WERI-Rb-1 (cell line): ENCODE data around the gene SF3B1.
"Not testable (repeated sequence)": the region's sequence is repeated elsewhere in the genome, so short reads cannot be mapped to it uniquely, and the experiment has no call there.

Experiments used
- DNase-seq: peaks from one replicate; pipeline ENCODE4 v3.0.0-alpha.2; 2020
- H3K27ac ChIP-seq: fragments of 250-450 bp; sonication (Bioruptor Pico); 2 replicates; pipeline ENCODE4 v1.5.1; 2020; ENCODE audit warnings: mild to moderate bottlenecking, moderate library complexity
- H3K27me3 ChIP-seq: fragments of 250-450 bp; sonication (Bioruptor Pico); 2 replicates; pipeline ENCODE4 v1.5.1; 2021; ENCODE audit warnings: mild to moderate bottlenecking, low read depth, moderate library complexity; ENCODE audit not compliant: insufficient read depth, severe bottlenecking
- H3K36me3 ChIP-seq: fragments of 250-450 bp; sonication (Bioruptor Pico); 2 replicates; pipeline ENCODE4 v1.5.1; 2020; ENCODE audit warnings: mild to moderate bottlenecking, moderate library complexity
- H3K4me3 ChIP-seq: 2 replicates; pipeline ENCODE4 v1.5.1; 2011; ENCODE audit warnings: low read depth, mild to moderate bottlenecking, control low read depth, low read length
- H3K9me3 ChIP-seq: fragments of 250-450 bp; sonication (Bioruptor Pico); 2 replicates; pipeline ENCODE4 v1.5.1; 2021; ENCODE audit warnings: mild to moderate bottlenecking, moderate library complexity; ENCODE audit not compliant: severe bottlenecking
- TF ChIP-seq, protein P1 (sequence below): IDR thresholded peaks from 2 replicates; pipeline ENCODE4 v1.5.1; 2011; ENCODE audit warnings: low read depth, mild to moderate bottlenecking, control low read depth, inconsistent platforms, low read length

Gene SF3B1

DNA sequence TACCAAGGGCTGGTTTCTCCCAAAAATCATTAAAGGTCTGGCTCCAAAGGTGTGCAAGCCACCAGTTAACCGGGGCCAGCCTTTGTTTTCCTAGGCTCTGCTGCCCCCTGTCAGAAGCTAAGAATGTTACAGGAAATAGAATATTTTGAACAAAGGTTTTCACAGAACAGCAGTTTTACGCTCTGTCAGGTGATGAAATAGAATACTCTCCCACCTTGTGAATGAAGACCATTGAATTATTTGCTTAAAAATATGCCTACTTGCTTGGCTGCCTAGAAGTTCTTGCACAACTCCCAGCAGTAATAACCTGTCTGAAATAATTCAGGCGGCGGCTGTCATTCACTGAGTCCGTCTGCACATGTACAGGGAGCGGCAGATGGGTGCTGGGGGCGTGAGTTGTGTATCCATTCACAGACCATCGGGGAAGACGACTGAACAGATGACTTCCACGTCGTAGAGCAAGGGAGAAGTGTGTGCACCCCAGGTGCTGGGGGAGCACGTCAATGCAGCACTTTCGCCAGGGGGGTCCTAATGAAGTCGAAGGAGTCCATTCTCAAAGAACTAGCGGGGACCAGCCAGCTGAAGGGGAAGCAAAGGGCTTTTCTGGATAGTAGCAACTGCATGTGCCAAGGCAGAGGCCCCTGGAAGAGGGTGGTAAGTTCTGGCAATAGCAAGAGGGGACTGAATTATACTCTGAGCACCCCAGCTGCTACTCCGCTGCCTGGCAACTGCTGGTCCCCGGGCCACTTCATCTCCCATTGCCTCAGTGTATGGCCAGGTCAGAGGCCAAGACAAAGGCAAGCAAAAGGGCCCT lies 56.1 kb downstream of the SF3B1 start:
- no peak overlapping the region for H3K27ac ChIP-seq
- H3K4me3 ChIP-seq = peak overlapping the region; percentile 50
- DNase-seq = peak; percentile 50
- TF ChIP-seq, protein P1, sequence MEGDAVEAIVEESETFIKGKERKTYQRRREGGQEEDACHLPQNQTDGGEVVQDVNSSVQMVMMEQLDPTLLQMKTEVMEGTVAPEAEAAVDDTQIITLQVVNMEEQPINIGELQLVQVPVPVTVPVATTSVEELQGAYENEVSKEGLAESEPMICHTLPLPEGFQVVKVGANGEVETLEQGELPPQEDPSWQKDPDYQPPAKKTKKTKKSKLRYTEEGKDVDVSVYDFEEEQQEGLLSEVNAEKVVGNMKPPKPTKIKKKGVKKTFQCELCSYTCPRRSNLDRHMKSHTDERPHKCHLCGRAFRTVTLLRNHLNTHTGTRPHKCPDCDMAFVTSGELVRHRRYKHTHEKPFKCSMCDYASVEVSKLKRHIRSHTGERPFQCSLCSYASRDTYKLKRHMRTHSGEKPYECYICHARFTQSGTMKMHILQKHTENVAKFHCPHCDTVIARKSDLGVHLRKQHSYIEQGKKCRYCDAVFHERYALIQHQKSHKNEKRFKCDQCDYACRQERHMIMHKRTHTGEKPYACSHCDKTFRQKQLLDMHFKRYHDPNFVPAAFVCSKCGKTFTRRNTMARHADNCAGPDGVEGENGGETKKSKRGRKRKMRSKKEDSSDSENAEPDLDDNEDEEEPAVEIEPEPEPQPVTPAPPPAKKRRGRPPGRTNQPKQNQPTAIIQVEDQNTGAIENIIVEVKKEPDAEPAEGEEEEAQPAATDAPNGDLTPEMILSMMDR = peak; percentile 46; the same call in 1 of the 2 replicates
- no peaks in the 10 kb centered on the region for H3K36me3 ChIP-seq
- H3K27me3 ChIP-seq = no peaks in the 10 kb centered on the region
- no peaks in the 10 kb centered on the region for H3K9me3 ChIP-seq

DNA sequence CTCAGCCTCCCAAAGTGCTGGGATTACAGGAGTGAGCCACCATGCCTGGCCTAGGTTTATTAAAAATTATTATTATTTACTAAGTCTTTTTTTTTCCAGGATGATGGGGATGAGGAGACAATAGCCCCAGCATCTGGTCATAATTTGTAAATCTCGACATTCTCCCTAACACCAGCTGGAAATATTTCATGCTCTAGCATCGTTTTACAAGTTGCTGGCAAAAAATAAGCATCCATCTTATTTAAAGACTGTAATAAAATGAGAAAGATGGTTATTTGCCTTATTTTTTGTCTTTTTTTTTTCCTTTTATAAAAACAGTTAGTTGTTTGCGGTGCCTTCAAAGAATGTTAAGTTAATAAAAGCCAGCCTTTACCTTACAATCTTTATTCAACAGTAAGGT lies 56.7 kb downstream of the SF3B1 start:
- no peak for DNase-seq
- H3K27me3 ChIP-seq = no peaks in the 10 kb centered on the region
- no peaks in the 10 kb centered on the region for H3K36me3 ChIP-seq
- H3K27ac ChIP-seq = no peak overlapping the region
- H3K4me3 ChIP-seq = no peak overlapping the region
- H3K9me3 ChIP-seq = no peaks in the 10 kb centered on the region
- TF ChIP-seq, protein P1 = no peak

DNA sequence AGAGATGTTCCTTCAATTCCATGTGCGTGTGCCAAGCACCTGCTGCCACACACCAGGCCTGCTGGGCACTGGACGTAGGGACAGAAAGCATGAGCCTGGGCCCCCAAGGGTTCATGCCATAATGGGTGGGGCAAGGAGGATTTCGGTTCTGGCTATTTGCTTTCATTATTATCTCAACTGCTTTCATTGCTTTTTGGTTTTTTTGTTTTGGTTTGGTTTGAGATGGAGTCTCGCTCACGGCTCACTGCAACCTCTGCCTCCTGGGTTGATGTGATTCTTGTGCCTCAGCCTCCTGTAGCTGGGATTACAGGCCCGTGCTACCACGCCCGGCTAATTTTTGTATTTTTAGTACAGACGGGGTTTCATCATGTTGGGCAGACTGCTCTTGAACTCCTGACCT lies 57.2 kb downstream of the SF3B1 start:
- no peak overlapping the region for H3K4me3 ChIP-seq
- H3K9me3 ChIP-seq = no peaks in the 10 kb centered on the region
- TF ChIP-seq, protein P1 = no peak
- H3K27ac ChIP-seq = no peak overlapping the region
- no peaks in the 10 kb centered on the region for H3K36me3 ChIP-seq
- H3K27me3 ChIP-seq = no peaks in the 10 kb centered on the region
- DNase-seq = no peak

DNA sequence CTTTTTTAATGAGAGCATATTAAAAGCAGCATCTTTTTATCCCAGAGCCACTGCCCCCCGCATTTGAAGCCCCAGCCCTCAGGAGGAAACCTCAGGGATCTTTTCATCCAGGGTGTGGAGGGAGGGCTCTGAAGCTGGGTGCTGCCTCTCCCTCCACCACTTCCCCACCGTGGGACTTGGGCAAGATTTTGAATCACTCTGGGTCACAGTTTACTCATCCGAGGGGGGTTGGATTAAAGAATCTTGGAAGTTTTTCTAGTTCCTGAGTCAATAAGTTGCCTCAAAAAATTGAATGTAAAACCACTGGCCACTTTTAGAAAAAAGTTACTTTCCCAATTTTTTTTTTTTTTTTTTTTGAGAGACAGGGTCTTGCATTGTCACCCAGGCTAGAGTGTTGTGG lies 62.2 kb downstream of the SF3B1 start:
- no peaks in the 10 kb centered on the region for H3K27me3 ChIP-seq
- no peak for DNase-seq
- H3K4me3 ChIP-seq = no peak overlapping the region
- no peaks in the 10 kb centered on the region for H3K9me3 ChIP-seq
- H3K36me3 ChIP-seq = no peaks in the 10 kb centered on the region
- no peak overlapping the region for H3K27ac ChIP-seq
- TF ChIP-seq, protein P1 = no peak

DNA sequence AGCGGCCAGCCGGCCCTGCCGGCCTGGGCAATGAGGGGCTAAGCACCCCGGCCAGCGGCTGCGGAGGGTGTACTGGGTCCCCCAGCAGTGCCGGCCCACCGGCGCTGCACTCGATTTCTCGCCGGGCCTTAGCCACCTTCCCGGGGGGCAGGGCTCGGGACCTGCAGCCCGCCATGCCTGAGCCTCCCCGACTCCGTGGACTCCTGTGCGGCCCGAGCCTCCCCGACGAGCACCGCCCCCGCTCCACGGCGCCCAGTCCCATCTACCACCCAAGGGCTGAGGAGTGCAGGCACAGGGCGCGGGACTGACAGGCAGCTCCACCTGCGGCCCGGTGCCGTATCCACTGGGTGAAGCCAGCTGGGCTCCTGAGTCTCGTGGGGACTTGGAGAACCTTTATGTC lies 64.2 kb downstream of the SF3B1 start:
- not testable (repeated sequence) for H3K27me3 ChIP-seq, DNase-seq, H3K36me3 ChIP-seq, H3K9me3 ChIP-seq, H3K27ac ChIP-seq, H3K4me3 ChIP-seq

DNA sequence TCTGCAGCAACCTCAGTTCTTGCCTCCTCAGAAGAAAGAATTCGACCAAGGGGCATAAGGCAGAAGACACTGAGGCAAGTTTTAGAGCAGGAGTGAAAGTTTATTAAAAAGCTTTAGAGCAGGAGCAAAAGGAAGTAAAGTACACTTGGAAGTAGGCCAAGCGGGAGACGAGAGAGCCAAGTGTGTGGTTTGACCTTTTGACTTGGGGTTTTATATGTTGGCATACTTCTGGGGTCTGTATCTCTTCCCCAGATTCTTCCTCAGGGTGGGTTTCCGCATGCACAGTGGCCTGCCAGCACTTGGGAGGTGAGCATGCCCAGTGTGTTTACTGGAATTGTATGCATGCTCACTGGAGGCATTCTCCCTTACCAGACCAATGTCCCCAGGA lies 64.9 kb downstream of the SF3B1 start:
- Histone ChIP-seq H3K4me3 (no peak overlapping the region), H3K36me3 (no peaks in the 10 kb centered on the region), H3K27me3 (no peaks in the 10 kb centered on the region), H3K9me3 (no peaks in the 10 kb centered on the region), H3K27ac (no peak overlapping the region)
- TF ChIP-seq, protein P1 = no peak
- DNase-seq = no peak
